ENCODE data around the gene FBXL14. TPM values are rescaled to one million over a fixed set of nuclear protein-coding genes. Genes with fewer than 3 reads are reported as not detected.

FBXL14 gene
- total and polyA plus RNA-seq, 2 of the 13 experiments (the other 11 are each of a cell fraction or from before 2014, with no cell fraction given): 7.0 to 7.4 TPM

DNA sequence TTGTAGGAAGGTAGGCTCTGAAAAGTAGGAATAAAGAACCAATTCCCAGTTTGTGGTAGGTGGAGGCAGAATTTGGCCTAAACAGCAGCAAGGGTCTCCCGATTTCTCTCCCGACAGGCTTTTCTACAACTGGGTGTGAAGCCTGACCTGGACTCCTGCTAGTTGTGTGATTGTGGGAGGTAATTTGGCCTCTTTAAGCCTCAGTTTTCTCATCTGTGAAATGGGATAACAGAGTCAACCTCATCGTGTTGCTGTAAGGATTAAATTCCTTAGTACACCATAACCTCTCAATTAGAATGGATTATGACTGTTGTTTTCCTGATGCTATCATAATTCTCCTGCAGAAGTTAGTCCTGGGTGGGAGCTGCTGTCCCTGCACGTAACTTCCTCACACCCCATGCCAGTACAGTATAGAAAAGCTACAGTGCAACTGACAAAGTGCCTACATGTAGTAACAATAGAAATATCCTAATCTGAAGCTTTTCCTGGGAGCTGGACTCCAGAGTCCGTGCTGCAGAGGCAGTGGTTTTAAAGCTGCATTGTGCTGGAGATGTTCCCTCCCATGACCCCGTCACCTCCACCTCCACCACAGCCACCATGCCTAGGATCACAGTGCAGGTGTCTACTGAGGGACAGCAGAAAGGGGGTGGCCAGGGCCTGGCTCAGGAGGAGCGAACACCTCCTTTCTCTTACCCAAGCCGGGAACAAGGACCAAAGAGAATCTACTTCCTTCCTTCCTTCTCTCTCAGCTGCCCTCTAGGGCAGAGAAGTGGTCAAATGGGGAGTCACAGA, 76.5 kb downstream of the FBXL14 start:
- intact Hi-C loops (cut with micrococcal nuclease; ENCODE audit: unreplicated experiment): loop anchor here (1.0 to 5.0 kb wide), 2 partner anchors 65 to 401 kb away; no protein-coding TSS in a partner anchor
- DNase-seq (ENCODE audit: low spot score): no peak
- H3K4me1 ChIP-seq (ENCODE audit: insufficient read depth, low read length): peaks cover 24% of the 10 kb centered on the region
- 55% methylated on average over 7 of the region's 8 CpGs for WGBS (ENCODE audit: low lambda C conversion rate)
- no peak overlapping the region for H2AFZ ChIP-seq (ENCODE audit: low read length)
- ChIA-PET CTCF (ENCODE audit: low intra/inter-chr PET ratio, low total read pairs) (no interaction called here), POLR2A (no interaction called here)
- ATAC-seq: peak; percentile 39
- H3K9me3 ChIP-seq (ENCODE audit: low read length): no peaks in the 10 kb centered on the region
- H3K27ac ChIP-seq (ENCODE audit: extremely low read length, insufficient read depth, low read length): no peak overlapping the region
- no peaks in the 10 kb centered on the region; a peak in 1 of 5 replicates for H3K27me3 ChIP-seq (ENCODE audit: control insufficient read depth in 1 of 2, insufficient read depth in 2 of 2, low read length in 2 of 2)
- H3K4me3 ChIP-seq (replicated peaks in 1 of 3; ENCODE audit: insufficient read depth in 1 of 3, low read depth in 2 of 3, low read length in 3 of 3): peak overlapping the region in 1 of 3 experiments; percentile 55; a peak in 1 of 6 replicates
- no peak overlapping the region for H3K9ac ChIP-seq (ENCODE audit: insufficient read depth, low read depth, low read length)
- H3K79me2 ChIP-seq (ENCODE audit: insufficient read depth, low read length): no peaks in the 10 kb centered on the region
- no peaks in the 10 kb centered on the region for H3K36me3 ChIP-seq (replicated peaks in 1 of 2; ENCODE audit: control insufficient read depth in 1 of 2, insufficient read depth in 2 of 2, low read length in 2 of 2)
- in situ Hi-C loops (cut with HindIII; ENCODE audit: extremely low pct_ligation_motif_present, low pct_unique_long_range_greater_than_20kb): loop anchor here (5.0 kb wide), 1 partner anchor 74 kb away; the partner anchor contains the start of gene FBXL14
- H4K20me1 ChIP-seq (ENCODE audit: insufficient read depth, low read length): no peaks in the 10 kb centered on the region; the same call in 1 of the 2 replicates
- FAIRE-seq: no peak
- no TSS peak for BruUV-seq (replicated peaks)
- H3K4me2 ChIP-seq (ENCODE audit: low read depth, low read length): peak overlapping the region; percentile 58; the same call in 1 of the 2 replicates
- TF ChIP-seq, protein P1, sequence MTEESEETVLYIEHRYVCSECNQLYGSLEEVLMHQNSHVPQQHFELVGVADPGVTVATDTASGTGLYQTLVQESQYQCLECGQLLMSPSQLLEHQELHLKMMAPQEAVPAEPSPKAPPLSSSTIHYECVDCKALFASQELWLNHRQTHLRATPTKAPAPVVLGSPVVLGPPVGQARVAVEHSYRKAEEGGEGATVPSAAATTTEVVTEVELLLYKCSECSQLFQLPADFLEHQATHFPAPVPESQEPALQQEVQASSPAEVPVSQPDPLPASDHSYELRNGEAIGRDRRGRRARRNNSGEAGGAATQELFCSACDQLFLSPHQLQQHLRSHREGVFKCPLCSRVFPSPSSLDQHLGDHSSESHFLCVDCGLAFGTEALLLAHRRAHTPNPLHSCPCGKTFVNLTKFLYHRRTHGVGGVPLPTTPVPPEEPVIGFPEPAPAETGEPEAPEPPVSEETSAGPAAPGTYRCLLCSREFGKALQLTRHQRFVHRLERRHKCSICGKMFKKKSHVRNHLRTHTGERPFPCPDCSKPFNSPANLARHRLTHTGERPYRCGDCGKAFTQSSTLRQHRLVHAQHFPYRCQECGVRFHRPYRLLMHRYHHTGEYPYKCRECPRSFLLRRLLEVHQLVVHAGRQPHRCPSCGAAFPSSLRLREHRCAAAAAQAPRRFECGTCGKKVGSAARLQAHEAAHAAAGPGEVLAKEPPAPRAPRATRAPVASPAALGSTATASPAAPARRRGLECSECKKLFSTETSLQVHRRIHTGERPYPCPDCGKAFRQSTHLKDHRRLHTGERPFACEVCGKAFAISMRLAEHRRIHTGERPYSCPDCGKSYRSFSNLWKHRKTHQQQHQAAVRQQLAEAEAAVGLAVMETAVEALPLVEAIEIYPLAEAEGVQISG (CRISPR knock-in tag; IDR thresholded peaks at IDR 0.05): no peak
- TF ChIP-seq ZFP82 (CRISPR knock-in tag; IDR thresholded peaks at IDR 0.05; ENCODE audit: borderline replicate concordance) (no peak), ZNF564 (CRISPR knock-in tag; IDR thresholded peaks at IDR 0.05) (no peak), CHD4 (IDR thresholded peaks at IDR 0.05; ENCODE audit: borderline replicate concordance, low read length) (peak; percentile 44; the same call in 1 of the 2 replicates), ZNF331 (CRISPR knock-in tag; IDR thresholded peaks at IDR 0.05) (no peak)
- TF ChIP-seq, protein P2, sequence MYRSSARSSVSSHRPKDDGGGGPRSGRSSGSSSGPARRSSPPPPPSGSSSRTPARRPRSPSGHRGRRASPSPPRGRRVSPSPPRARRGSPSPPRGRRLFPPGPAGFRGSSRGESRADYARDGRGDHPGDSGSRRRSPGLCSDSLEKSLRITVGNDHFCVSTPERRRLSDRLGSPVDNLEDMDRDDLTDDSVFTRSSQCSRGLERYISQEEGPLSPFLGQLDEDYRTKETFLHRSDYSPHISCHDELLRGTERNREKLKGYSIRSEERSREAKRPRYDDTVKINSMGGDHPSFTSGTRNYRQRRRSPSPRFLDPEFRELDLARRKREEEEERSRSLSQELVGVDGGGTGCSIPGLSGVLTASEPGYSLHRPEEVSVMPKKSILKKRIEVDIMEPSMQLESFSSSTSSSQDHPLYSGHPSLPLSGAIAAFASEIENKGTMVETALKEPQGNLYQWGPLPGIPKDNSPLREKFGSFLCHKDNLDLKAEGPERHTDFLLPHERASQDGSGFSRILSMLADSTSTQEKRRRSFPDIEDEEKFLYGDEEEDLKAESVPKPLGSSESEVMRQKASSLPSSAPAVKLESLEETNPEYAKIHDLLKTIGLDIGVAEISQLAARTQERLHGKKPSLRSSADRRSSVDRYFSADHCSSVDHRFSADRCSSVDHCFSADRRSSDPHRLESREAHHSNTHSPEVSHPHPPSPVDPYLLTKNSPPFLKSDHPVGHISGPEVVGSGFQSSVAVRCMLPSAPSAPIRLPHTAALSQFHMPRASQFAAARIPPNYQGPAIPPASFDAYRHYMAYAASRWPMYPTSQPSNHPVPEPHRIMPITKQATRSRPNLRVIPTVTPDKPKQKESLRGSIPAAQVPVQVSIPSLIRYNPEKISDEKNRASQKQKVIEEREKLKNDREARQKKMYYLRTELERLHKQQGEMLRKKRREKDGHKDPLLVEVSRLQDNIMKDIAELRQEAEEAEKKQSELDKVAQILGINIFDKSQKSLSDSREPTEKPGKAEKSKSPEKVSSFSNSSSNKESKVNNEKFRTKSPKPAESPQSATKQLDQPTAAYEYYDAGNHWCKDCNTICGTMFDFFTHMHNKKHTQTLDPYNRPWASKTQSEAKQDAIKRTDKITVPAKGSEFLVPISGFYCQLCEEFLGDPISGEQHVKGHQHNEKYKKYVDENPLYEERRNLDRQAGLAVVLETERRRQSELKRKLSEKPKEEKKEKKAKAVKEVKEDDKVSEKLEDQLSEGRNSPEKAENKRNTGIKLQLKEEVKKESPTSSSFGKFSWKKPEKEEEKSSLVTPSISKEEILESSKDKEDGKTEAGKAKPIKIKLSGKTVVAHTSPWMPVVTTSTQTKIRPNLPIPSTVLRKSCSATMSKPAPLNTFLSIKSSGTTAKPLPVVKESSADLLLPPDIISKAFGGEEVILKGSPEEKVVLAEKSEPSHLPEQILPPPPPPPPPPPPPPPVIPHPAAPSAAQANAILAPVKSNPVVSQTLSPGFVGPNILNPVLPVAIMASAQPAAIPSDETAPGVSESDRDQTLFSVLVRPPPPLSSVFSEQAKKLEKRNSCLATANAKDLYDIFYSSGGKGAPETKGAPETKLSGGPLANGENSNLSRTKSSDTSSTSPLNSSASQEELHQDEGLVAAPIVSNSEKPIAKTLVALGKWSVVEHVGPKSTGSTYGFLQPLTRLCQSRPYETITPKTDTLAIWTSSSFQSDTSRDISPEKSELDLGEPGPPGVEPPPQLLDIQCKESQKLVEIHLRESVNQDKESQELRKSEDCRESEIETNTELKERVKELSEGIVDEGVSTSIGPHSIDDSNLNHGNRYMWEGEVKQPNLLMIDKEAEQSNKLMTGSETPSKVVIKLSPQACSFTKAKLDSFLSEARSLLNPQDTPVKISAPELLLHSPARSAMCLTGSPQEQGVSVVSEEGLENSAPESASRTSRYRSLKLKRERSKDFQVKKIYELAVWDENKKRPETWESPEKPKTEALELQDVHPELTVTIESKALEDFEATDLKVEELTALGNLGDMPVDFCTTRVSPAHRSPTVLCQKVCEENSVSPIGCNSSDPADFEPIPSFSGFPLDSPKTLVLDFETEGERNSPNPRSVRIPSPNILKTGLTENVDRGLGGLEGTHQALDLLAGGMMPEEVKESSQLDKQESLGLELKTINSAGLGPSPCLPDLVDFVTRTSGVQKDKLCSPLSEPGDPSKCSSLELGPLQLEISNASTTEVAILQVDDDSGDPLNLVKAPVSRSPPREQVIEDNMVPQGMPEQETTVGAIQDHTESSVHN (CRISPR knock-in tag; IDR thresholded peaks at IDR 0.05): no peak
- TF ChIP-seq, protein P3, sequence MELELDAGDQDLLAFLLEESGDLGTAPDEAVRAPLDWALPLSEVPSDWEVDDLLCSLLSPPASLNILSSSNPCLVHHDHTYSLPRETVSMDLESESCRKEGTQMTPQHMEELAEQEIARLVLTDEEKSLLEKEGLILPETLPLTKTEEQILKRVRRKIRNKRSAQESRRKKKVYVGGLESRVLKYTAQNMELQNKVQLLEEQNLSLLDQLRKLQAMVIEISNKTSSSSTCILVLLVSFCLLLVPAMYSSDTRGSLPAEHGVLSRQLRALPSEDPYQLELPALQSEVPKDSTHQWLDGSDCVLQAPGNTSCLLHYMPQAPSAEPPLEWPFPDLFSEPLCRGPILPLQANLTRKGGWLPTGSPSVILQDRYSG (CRISPR knock-in tag; IDR thresholded peaks at IDR 0.05): no peak

Measured in HepG2 (cell line).